ENCODE measurements around the gene WAPL. TPM values are rescaled to one million over a fixed set of nuclear protein-coding genes. Genes with fewer than 3 reads are reported as not detected.
"Not testable (repeated sequence)": the region's sequence is repeated elsewhere in the genome, so short reads cannot be mapped to it uniquely, and the experiment has no call there.

WAPL gene, protein sequence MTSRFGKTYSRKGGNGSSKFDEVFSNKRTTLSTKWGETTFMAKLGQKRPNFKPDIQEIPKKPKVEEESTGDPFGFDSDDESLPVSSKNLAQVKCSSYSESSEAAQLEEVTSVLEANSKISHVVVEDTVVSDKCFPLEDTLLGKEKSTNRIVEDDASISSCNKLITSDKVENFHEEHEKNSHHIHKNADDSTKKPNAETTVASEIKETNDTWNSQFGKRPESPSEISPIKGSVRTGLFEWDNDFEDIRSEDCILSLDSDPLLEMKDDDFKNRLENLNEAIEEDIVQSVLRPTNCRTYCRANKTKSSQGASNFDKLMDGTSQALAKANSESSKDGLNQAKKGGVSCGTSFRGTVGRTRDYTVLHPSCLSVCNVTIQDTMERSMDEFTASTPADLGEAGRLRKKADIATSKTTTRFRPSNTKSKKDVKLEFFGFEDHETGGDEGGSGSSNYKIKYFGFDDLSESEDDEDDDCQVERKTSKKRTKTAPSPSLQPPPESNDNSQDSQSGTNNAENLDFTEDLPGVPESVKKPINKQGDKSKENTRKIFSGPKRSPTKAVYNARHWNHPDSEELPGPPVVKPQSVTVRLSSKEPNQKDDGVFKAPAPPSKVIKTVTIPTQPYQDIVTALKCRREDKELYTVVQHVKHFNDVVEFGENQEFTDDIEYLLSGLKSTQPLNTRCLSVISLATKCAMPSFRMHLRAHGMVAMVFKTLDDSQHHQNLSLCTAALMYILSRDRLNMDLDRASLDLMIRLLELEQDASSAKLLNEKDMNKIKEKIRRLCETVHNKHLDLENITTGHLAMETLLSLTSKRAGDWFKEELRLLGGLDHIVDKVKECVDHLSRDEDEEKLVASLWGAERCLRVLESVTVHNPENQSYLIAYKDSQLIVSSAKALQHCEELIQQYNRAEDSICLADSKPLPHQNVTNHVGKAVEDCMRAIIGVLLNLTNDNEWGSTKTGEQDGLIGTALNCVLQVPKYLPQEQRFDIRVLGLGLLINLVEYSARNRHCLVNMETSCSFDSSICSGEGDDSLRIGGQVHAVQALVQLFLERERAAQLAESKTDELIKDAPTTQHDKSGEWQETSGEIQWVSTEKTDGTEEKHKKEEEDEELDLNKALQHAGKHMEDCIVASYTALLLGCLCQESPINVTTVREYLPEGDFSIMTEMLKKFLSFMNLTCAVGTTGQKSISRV (N-terminal part only)
- 28.6 TPM for total RNA-seq

DNA sequence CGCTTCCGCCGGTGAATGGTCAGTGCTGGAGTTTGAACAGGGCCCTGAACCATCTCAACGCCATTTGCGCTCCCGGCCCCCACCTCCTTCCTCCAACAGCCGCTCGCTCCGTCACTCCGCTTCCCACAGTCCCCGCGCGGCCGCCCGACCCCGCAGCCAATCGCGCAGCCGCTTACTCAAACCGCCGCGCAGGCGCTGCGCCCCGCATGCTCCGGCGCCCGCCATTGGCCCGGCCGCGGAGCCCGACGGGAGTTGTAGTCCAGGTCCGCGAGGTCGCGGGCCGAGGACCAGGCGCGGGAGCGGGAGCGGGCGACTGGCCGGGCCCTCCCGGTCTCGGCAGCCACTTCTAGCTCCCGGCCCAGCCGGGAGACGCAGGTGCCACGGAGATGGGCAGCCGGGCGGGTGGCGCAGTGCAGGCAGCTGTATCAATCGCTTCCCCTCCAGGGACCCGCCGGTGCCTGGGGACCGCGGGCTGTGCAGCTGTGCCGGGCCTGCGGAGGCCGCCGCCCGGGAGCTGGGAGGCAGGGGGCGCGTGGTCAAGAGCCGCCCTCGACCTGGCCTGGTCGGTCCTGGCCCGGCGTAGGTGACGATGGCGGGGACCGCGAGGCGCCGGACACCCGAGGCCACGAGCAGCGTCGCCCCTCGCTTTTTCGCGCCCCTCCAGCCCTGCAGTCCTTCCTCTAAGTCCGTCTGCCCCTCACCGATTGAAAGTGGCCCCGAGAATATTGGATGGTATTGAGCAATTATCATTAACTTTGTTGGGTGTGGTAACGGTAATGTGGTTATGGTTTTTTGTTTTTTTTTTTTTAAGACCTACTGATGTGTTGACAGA lies at the start of gene WAPL:
WAPL (minus strand) TSS at position 115 of the 832 bp plus-strand sequence. CDS start 3,723 bp downstream, outside the sequence.
- peak; percentile 95 for DNase-seq (ENCODE audit: low spot score)

DNA sequence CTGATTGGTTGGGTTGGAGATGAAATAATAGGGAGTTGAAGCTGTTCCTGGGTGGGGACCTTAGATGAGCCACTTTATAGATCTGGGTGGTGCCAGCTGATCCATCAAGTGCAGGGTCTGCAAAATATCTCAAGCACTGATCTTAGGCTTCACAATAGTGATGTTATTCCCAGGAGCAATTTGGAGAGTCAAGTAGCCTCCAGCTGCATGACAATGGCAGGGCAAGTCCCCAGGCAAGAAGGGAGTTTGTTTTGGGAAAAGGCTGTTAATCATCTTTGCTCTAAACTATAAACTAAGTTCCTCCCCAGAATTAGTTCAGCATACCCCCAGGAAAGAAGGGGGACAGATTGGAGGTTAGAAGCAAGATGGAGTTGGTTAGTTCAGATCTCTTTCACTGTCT lies 47.7 kb upstream of the WAPL start:
- no peak for DNase-seq (ENCODE audit: low spot score)

DNA sequence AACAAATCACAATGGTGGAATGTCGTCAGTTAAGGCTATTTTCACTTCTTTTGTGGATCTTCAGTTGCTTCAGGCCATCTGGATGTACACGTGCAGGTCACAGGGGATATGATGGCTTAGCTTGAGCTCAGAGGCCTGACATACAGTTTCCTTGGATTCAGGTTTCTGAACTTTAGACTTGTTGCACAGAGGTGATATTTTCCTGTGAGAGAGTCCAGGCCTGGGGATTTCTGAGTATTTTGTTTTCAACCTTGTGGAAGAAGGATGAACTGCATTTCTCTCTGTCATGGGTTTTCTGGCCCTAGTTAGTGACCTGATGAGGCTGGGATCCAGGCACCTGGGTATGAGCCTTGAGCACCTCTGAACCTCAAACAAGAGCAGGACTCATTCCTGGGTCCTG lies 44.9 kb upstream of the WAPL start:
- DNase-seq (ENCODE audit: low spot score): not testable (repeated sequence)

DNA sequence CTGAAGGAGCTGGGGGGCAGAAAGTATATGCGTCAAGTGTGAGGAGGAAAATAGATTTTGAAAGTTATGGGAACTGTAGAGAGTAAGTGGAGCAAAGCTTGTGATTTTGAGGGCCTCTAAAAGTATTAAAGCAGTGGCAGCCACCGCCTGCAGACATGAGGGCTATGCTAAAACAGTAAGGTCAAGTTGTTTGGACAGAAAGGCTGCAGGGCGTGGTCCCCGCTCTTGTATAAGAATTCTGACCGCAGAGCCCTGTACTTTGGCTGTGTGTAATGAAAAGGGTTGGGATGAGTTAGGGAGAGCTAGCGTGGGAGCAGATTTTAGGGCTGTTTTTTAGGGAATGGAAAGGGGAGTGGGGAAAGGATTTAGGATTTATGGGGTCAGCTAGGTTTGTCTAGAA lies 41.7 kb upstream of the WAPL start:
- not testable (repeated sequence) for DNase-seq (ENCODE audit: low spot score)

DNA sequence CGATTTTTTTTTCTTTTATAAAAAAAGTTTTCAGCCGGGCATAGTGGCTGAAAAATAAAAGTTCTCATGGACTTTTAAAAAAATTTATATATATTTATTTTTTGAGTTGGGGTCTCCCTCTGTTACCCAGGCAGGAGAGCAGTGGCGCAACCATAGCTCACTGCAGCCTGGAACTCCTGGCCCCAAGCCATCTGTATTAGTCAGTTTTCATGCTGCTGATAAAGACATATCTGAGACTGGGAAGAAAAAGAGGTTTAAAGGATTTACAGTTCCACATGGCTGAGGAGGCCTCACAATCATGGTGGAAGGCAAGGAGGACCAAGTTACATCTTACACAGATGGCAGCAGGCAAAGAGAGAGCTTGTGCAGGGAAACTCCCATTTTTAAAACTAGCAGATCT lies 37.1 kb upstream of the WAPL start:
- DNase-seq (ENCODE audit: low spot score): not testable (repeated sequence)

DNA sequence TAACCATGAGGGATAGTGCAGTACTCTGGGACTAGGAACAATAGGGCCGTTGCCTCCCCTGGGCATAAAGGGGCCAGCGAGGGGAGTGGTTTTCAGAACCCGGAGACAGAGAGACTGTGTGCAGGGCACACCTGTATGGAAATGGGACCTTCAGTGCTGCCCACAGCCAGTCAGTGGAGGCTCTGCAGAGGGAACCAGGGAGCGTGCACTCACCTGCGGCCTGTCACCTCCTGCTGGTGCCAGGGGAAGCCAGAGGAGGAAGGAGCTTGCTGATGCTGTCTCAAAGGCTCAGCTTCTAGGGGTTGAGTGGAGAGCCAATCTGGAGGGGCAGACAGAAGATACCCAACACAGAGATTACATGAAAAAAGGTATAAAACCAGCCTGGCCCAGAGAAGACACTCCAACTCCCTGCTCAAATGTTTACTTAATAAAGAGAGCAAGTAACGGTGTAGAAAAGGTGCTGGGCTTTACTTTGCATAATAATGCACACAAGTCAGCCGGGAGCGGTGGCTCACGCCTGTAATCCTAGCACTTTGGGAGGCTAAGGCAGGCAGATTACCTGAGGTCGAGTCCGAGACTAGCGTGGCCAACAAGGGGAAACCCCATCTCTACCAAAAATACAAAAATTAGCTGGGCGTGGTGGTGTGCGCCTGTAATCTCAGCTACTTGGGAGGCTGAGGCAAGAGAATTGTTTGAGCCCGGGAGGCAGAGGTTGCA lies 35.5 kb upstream of the WAPL start:
- DNase-seq (ENCODE audit: low spot score): no peak

DNA sequence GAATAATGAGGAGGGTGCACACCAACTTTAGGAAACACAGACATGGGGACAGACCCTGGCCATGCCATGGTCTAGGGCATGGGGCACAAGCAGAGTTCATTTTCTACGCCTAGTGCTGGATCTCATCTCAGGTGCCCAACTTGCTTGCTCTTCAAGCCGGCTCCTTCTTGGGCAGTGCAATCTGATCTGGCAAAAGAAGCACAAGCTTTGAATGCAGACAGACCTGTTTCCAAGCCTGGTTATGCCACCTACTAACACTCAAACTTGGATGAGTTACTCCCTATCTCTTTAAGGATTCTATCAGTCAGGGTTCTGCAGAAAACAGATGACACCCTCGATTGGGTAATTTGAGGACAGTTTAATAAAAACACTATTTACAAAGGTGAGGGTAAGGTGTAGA lies 34.9 kb upstream of the WAPL start:
- no peak for DNase-seq (ENCODE audit: low spot score)

DNA sequence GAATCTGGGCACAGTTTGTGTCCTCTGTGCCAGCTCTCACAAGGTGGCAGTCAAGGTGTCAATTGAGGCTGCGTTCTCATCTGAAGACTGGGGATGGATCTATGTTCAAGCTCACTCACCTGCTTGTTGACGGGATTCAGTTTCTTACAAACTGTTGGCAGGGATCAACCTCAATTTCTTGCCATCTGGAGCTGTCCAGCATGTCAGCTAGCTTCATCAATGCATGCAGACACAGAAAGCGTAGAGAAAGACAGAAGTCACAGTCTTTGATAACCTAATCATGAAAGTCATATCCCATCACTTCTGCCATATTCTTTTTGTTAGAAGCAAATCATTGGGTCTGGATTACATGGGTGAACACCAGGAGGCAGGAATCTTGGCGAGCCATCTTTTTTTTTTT lies 32.0 kb upstream of the WAPL start:
- DNase-seq (ENCODE audit: low spot score): no peak

DNA sequence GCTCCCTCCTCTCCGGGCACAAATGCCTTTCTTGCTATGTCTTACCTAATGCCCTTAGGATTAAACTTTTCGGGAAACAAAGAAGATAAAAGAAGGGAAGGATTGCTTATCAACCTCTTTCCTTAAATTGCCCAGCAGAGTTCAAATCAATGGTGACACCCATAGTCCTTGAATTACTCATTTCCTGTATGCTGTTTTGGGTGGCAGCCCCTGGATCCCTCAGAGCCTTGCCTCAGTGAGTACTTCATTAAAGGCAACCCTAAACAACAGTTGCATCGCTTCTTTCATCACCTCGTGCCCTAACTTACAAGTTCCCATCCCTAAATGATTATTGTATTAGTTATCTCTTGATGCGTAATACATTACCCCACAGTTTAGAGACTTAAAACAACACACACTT lies 31.6 kb upstream of the WAPL start:
- DNase-seq (ENCODE audit: low spot score): no peak

DNA sequence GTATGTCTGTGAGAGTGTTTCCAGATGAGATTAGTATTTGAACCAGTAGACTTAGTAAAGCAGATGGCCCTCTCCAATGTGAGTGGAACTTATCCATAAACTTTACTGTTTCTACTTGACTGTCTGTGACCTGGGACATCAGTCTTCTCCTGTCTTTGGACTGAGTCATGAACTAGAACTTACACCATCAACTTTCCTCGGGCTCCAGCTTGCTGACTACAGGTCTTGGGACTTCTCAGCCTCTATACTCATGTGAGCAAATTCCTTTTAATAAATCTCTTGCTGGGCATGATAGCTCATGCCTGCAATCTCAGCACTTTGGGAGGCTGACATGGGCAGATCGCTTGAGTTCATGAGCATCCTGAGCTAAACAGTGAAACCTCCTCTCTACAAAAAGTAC lies 25.7 kb upstream of the WAPL start:
- DNase-seq (ENCODE audit: low spot score): no peak

DNA sequence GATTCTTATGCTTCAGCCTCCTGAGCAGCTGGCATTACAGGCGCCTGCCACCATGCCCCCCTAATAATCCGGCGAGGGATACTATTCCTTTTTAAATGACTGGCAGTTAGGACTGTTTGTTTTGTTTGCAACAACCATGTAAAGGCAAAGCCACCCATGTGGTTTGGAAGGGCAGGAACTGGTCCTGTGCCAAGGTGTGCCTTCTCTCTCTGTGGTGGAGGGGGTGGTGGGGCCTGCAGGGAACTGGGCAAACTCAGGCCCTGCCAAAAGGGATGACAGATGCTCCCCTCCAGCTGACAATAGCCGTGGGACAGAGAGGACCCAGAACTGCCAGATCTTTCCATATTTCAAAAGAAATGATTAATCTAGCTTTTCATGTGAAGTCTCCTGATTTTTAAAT lies 23.5 kb upstream of the WAPL start:
- DNase-seq (ENCODE audit: low spot score): no peak

DNA sequence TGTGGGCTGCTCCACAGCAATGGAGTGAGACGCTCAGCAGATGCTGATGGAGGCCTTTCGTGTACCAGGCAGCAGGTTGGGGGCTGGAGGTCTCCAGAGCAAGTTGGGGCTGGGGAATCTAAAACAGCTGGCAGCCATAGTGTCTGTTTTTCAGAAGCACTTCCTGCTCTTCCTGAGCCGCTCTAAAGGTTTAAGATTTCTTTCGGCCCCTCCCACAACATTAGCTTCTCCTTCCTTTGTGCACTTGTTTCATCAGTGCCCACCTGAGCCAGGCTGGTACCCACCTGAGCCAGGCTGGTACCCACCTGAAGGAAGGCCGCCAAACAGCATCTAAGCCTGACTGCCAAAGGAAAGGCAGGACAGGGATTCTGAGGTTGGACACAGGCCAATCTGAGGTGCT lies 18.4 kb upstream of the WAPL start:
- DNase-seq (ENCODE audit: low spot score): no peak

DNA sequence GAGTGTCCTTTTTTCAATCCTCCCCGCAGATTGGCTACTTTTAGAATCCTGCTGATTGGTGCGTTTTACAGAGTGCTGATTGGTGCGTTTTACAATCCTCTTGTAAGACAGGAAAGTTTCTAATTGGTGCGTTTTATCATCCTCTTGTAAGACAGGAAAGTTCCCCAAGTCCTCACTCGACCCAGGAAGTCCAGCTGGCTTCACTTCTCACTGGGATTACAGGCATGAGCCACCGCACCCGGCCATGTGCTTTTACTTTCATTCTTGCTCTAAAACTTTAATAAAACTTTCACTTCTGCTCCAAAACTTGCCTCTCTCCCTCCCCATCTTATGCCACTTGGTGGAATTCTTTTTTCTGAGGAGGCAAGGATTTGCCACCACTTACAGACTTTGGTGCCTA lies 17.0 kb upstream of the WAPL start:
- DNase-seq (ENCODE audit: low spot score): no peak

DNA sequence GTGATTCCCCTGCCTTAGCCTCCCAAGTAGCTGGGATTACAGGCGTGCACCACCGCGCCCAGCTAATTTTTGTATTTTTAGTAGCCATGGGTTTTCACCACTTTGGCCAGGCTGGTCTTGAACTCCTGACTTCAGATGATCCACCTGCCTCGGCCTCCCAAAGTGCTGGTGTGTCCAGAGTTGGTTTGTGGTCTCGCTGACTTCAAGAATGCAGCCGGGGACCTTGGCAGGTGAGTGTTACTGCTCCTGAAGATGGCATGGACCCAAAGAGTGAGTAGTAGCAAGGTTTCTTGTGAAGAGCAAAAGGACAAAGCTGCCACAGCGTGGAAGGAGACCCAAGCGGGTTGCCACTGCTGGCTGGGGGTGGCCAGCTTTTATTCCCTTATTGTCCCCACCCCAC lies 16.4 kb upstream of the WAPL start:
- not testable (repeated sequence) for DNase-seq (ENCODE audit: low spot score)

DNA sequence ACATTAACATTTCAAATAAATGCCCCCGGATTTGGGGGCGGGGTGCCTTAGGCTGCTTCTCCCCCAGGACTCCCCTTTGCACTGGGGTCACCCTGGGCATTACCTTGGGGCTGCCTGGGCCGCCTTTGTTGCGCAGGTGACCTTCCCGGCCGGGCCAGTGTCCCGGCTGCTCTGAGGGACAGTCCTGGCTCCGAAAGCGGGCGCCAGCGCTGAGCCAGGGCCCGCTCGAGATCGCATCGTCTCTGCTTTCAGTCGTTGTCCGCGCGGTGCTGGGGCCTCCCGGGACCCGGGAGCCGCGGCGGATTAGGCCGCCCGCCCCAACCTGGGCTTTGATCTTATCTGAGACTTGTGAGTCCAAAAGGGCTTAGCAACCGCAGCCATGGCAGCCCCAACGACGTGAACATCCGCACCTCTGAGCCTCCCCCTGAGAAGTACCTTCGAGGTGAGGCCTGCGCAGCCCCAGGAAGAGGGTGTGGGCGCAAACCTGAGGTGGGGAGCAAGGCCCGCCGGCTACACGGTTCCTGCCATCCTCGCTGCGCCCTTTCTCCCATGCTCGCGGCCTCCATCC lies 14.8 kb upstream of the WAPL start:
- no peak for DNase-seq (ENCODE audit: low spot score)

DNA sequence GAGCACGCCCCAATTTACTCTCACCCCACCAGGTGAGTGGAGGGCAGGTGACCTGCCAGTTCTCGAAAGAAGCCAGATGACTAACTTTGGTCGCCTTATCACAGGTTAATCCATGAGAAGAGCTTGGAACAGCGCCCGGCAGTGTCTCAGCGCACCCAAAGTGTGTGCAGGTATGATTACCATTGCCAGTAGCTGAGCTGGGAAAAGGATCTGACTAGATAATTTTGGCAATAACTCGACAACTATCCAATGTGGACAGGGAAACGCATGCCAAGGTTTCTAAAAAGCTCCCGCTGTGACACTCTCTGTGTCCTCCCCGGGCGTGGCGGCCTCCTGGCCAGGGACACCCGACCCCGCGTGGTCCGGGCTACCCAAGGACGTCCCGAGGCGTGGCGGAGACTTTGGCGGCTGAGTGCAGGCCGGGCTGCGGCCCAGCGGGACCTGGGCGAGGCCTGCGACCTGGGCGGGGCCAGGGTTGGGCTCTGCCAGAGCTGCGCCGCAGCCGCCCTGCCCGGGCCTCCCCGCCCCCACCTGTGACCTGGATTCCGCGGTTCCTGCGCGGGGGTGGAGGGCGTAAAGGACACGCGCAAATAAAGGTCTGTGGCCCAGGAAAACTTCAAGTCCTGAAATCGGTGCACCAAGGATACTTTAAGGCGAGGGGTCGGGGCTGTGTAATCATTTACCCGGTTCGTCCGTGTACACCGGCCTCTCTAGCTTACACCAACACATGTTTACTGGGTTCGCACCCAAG lies 13.7 kb upstream of the WAPL start:
- DNase-seq (ENCODE audit: low spot score): peak; percentile 70

DNA sequence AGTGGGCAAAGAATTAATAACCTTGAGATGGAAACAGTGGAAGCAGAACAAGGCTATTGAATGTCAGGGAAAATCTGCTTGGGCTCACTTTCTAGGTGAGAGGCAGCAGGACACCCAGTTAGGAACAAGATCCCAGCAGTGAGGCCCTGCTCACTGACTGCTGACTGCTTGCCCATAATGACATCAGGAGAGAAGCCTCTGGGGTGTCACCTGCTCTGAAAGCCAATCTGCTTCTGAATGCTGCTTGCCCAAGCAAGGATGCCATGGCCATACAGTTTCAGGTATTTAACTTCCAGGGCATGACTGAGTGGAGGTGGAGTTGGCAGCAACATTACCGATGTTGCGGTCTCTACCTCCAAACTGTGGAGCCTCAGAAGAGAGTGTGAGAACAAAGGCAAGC lies 11.7 kb upstream of the WAPL start:
- DNase-seq (ENCODE audit: low spot score): no peak

DNA sequence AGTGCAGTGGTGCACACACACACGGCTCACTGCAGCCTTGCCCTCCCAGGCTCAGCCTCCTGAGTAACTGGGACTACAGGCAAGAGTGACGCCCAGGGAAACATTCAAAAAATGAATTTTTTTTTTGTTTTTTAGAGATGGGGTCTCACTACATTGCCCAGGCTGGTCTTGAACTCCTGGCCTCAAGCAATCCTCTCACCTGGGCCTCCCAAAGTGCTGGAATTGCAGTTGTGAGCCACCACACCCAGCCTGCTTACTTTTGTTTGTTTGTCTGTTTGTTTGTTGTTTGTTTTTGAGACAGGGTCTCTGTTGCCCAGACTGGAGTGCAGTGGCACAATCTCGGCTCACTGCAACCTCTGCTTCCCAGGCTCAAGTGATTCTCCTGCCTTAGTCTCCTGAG lies 7.1 kb upstream of the WAPL start:
- not testable (repeated sequence) for DNase-seq (ENCODE audit: low spot score)

DNA sequence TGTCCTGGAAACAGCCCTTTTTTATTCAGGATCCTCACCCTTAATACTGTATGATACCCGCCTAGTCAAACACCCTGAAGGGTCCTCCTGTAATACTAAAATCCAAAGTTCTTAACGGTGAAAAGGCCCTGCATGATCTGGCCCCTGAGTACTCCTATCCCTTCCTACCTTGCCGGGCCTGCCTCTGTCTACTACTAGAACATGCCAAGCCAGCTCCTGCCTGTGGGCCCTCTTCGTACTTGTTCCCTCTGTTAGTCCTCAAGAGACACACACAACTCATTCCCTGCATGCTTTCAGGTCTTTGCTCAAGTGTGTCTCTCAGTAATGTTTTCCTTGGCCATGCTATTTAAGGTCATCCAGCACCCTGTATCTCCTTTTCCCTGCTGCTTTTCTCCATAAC lies 5.0 kb upstream of the WAPL start:
- no peak for DNase-seq (ENCODE audit: low spot score)

DNA sequence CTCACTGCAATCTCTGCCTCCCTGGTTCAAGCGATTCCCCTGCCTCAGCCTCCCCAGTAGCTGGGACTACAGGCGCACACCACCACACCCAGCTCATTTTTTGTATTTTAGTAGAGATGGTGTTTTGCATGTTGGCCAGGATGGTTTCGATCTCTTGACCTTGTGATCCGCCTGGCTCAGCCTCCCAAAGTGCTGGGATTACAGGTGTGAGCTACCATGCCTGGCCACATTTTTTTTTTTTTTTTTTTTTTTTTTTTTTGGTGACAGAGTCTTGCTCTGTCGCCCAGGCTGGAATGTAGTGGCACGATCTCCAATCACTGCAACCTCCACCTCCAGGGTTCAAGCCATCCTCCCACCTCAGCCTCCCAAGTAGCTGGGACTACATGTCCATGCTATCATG lies 4.1 kb upstream of the WAPL start:
- DNase-seq (ENCODE audit: low spot score): not testable (repeated sequence)

Data from mucosa of gallbladder (tissue), 1 donor.